Measurements from ENCODE around the gene PTPRR.

PTPRR gene, protein sequence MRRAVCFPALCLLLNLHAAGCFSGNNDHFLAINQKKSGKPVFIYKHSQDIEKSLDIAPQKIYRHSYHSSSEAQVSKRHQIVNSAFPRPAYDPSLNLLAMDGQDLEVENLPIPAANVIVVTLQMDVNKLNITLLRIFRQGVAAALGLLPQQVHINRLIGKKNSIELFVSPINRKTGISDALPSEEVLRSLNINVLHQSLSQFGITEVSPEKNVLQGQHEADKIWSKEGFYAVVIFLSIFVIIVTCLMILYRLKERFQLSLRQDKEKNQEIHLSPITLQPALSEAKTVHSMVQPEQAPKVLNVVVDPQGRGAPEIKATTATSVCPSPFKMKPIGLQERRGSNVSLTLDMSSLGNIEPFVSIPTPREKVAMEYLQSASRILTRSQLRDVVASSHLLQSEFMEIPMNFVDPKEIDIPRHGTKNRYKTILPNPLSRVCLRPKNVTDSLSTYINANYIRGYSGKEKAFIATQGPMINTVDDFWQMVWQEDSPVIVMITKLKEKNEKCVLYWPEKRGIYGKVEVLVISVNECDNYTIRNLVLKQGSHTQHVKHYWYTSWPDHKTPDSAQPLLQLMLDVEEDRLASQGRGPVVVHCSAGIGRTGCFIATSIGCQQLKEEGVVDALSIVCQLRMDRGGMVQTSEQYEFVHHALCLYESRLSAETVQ

GRCh38 chr12:70920251-70920851, at the start of gene PTPRR:
PTPRR (minus strand) TSS chr12:70920738; CDS start chr12:70920390, 348 bp downstream.
- no peak for DNase-seq

DNA sequence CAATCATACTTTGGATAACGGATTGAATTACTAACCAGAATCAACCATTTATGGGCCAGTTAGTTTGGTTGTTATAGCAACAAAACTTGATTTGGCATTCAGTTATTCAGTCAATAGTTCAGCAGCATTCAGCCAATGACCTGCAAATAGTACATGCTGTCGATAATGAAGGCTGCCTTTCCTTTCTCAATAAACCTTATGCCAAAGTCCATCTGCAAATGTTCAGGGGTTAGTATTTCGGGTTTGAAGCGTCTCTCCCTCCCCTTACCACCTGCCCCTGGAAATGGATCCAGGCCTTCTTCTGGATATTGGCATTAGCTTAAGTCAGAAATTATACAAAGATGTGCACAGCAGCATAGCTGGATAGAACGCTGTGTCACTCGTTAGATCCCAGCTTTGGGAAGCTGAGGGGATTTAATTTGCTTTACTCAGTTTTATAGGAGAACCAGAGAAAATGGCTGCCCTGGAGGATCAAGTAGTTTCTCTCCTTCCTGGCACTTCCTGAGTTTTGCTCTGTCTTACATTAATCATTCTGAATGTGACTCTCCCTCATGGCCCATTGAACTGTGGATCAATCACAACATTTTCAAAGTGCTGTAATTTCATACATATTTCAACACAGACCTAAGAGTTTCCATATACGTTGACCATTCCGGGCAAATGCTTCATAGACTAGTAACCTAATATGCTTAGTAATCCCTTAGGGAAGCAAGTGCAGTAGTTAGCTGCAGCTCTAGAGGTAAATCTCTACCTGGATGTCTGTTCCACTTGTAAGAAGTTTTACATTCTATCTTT, 46.7 kb upstream of the PTPRR start:
- DNase-seq, result no peak

DNA sequence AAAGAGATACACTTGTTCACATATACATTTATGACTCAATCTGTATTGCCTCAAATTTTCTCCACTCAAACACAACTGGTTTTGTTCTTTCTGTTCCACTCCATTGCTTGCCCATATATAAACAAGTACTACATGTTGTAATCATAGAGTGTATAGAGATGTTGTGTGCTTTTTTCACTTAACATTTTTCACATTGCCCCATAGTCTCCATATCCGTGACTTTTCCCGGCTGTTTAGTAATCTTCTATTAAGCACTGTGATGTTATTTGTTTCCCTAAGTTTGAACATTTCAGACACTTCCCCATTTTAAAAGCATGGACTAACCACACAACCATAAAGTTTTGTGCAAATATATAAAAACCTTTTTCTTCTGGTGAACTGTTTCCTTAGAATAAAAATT, 45.5 kb upstream of the PTPRR start:
- DNase-seq, result no peak

DNA sequence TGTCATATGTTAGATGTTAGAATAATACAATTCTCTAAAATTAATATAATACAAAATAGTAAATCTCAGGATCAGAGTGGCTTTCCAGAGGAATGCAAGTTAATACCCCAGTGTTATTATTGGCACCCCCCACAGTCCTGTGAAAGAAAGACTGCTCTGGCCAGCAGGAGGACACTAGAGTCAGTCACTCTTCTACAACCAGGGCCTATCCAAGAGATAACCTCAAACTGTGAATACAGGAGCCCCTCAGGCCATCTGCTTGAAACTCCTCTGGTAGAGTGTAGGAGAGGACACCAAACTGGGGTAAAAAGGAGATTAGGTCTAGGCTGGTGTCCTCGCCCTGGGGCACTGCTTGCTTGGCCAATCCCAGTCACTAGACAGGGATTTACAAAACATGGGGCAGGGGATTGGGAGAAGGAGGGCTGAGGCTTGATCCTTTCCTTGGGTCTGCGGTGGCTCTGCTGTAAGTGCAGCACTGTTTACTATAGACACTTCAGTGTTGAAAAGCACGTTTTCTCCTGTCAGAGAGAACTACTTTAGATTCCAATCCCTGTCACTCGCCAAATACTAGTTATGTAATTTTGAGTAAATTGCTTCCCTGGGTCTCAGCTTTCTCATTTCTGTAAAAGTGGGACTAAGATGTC, 44.5 kb upstream of the PTPRR start:
- no peak for DNase-seq

GRCh38 chr12:70963081-70963660, 42.6 kb upstream of the PTPRR start:
- DNase-seq, result no peak

GRCh38 chr12:70962226-70962794, 41.8 kb upstream of the PTPRR start:
- no peak for DNase-seq

- no peak for DNase-seq
These were observed 39.9 kb upstream of the PTPRR start for GRCh38 chr12:70960484-70960883.

DNA sequence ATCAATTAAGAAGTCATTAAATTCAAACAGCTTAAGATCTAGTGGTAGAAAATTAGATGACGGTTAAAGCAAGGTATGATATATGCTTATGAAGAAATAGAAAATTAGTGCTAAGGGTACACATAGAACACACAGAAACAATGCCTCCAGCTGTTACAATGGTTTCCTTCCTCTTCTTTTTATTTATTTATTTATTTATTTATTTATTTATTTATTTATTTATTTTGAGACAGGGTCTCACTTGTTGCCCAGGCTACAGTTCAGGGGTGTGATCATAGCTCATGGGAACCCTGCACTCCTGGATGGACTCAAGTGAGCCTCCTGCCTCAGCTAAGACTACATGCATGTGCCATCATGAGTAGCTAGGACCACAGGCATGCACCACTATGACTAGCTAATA, 34.9 kb upstream of the PTPRR start:
- DNase-seq, result no peak

GRCh38 chr12:70950451-70950850, 29.9 kb upstream of the PTPRR start:
- no peak for DNase-seq

- no peak for DNase-seq
These were observed 28.4 kb upstream of the PTPRR start for GRCh38 chr12:70948976-70949336.

DNA sequence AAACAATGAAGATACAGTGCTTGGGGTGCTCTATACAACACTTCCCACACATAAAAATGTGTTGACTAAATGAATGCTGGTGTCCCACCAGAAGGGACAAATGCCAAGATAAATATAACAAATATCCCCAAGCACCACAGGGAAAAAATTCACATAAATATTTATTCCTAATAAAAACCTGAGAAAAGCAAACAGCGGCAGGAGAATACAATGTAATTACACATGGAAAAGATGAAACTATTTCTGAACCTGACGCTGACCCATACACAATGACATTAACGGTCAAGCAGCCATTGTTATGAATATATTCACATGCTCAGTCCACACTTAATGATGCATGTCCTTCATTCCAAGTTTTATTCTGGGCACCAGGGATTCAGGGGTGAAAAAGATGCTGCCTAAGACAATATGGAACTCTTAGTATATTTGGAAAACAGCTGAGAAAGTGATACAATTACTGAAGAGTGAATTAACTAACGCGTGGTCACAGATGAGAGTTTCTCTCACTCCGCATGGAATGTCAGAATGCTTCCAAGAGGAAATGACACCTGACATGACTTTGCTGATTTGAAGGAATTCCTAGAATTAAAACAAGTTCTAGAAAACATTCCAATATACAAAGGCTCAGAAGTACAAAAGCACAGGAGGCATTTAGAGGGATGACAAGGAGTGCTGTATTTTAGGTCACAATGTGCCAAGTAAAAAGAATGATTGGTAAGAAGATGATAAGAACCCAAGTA, 27.9 kb upstream of the PTPRR start:
- DNase-seq, result no peak

DNA sequence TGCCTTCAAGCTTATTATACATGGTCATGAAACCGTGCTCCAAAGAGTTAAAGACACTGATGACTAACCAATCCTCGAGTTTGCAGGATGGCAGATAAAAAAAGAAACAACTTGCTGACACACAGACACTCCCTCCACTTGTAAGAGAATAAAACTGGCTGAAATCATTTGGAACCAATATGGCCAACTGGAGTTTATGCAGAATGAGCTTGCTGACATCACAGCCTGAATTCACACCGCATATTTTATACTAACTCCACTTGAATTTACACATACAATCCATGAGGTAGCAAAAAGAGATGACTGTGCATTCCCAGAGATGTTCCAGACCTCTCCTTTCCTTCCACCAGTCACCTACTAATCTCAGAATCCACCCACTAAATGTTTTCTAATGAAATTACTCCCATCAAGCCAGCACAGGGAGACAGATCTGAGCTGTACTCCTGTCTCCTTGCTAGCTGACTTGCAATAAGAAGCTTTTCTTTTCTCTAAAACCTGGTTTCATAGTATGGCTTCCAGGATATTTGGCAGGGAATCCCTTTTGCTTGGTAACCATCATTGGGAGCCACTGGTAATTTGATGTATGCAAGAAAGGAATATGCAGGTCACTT, 15.8 kb upstream of the PTPRR start:
- no peak for DNase-seq

DNA sequence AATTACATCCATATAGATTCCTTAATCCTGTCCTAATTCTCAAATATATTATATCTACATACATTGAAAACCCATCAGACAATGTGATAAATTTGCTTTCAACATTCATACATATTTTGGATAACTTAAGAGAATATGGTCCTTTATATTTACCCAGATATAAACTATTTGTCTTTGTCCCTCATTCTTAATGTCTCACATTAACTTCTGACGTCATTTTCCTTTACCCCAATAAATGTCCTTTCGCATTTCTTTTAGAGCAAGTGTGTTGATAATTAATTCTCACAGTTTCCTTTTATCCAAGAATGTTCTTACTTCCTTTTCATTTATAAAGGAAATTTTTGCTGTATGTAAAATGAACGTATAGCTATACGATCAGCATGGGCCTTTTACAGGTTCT, 12.6 kb upstream of the PTPRR start:
- no peak for DNase-seq

DNA sequence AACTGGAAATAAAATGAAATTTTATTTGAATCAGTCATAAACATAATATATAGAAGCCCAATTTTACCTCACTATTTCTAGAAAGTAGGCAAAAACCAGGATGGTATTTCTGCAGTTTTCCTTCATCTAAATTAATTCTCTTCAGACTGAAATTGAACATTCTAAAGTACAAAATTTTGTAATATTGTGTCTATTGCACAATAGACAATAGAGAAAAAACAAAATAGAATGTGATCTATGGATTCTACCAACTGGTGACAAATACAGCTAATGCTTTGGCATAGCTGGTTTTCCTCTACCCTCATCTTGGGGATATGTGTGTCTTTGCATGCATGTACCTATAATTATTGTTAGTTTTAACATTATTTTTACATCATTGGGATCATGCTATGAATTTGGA, 8.5 kb upstream of the PTPRR start:
- DNase-seq, result no peak

GRCh38 chr12:70928071-70928470, 7.5 kb upstream of the PTPRR start:
- no peak for DNase-seq

GRCh38 chr12:70927356-70927755, 6.8 kb upstream of the PTPRR start:
- no peak for DNase-seq

DNA sequence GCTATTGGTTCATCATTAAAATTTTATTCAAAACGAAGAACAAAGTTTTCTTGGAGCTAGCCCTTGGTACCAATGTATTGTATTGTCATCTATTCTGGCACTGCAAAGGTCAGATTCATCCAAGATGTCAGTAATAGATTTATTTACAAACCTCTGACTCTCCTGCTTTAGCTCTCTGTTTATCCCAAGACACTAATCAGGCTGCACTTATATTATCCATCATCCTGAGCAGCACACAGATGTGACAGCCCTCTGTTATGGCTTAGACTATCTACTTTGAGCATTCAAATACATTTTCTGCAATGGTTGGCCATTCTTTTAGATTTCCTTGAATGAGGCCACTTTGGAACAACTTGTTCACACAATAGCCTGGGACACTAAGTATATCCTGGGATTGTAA, 5.0 kb upstream of the PTPRR start:
- no peak for DNase-seq

GRCh38 chr12:70920891-70921290, 353 bp upstream of the PTPRR start:
- no peak for DNase-seq

- DNase-seq, result no peak
These were observed 922 bp downstream of the PTPRR start for GRCh38 chr12:70919597-70920035.

GRCh38 chr12:70919176-70919575, 1.4 kb downstream of the PTPRR start:
- DNase-seq, result no peak

DNA sequence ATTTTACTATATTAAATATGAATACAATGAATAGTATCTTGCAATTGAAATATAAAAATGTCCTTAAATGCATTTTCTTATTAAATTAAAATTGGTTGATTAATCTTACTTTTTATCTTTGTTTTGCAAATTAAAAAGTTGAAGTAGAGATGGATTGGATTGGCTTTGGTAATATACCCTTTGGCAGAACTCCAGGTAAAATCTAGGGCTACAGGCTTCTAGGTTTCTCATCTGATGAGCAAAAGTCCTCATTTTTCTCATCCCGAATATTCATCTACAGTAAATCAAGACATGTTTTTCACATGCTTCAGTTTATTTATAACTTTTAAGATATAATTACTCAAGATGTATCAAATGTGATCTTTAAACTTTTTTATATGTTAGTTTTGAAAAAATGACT, 2.2 kb downstream of the PTPRR start:
- no peak for DNase-seq

All from stimulated activated CD4-positive, alpha-beta T cell treated with anti-CD3 and anti-CD28 coated beads, Interleukin-4, amount 100 ng/mL, for 4 hours (primary cell).